Activated naive CD4-positive, alpha-beta T cell treated with anti-CD3 and anti-CD28 coated beads, Interleukin-2, amount 50 U/mL, for 72 hours (primary cell): ENCODE data around the gene SUPT3H. TPM values are rescaled to one million over a fixed set of nuclear protein-coding genes. Genes with fewer than 3 reads are reported as not detected.
A peak's percentile ranks its signal among the peaks of the same experiment; 100 is the strongest.

Source experiments
- ATAC-seq, 2 donors: fragments of 150-1000 bp; cut with Tn5 transposase; 2 replicates each; pipeline ENCODE4 v1.10.0; 2021; ENCODE audit warnings: mild to moderate bottlenecking in 2 of 2, moderate library complexity in 2 of 2
- DNase-seq, 2 donors: peaks; one replicate each; pipeline ENCODE4 v3.0.0; 2021 to 2022; ENCODE audit warnings: low spot score in 2 of 2
- H3K27ac Mint-ChIP-seq, 2 donors: one replicate each; pipeline ENCODE4 v1.8.0; 2022; ENCODE audit warnings: mild to moderate bottlenecking in 2 of 2, mixed read lengths in 2 of 2
- H3K36me3 Mint-ChIP-seq, 2 donors: one replicate each; pipeline ENCODE4 v1.8.0; 2022; ENCODE audit warnings: mixed read lengths in 2 of 2
- H3K9me3 Mint-ChIP-seq, 2 donors: one replicate each; pipeline ENCODE4 v1.8.0; 2022; ENCODE audit warnings: mixed read lengths in 2 of 2
- total RNA-seq, 2 donors: library from RNA; stranded (reverse); gene quantifications; one replicate each; pipeline ENCODE4 v1.2.3, GENCODE V29; 2022

SUPT3H gene
- 10 to 100 TPM; 14.3 to 20.1 TPM for total RNA-seq

- DNase-seq (peak; percentile 92 to 95), ATAC-seq (peak; percentile 88 to 89)
- H3K36me3 Mint-ChIP-seq = peaks cover 15 to 22% of the 10 kb centered on the region in 2 donors
- peak within 1 kb of the TSS; percentile 98 to 100 for H3K27ac Mint-ChIP-seq
- H3K9me3 Mint-ChIP-seq = no peaks in the 10 kb centered on the region
Observed at GRCh38 chr6:45377554-45378333, at the start of gene SUPT3H. TSS of gene SUPT3H (minus strand) at chr6:45377934.

DNA sequence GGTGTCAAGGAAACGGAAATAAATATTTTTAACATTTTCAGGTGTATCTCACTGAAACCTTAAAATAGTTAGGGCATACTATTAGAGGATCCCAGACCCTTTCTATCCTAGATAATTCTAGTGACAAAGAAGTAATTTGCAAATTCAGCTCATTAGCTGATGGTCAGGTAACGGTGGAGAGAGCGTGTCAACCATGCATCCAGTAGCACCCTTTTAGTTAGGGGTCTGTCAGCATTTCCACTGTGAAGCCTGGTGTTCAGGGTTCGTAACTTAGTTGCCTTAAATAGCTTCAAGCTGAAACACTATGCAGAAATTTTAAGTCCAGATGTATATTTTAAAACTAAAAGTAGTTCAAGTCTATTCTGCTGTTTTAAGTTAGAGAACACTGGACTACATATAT, 48.5 kb upstream of the SUPT3H start:
- no peak for ATAC-seq
- DNase-seq = no peak
- Mint-ChIP-seq H3K27ac (no peak overlapping the region), H3K9me3 (no peaks in the 10 kb centered on the region), H3K36me3 (peaks cover 10 to 23% of the 10 kb centered on the region in 2 donors)

- DNase-seq = no peak
- H3K27ac Mint-ChIP-seq = peak overlapping the region; percentile 65 to 98
- H3K36me3 Mint-ChIP-seq = peaks cover 9 to 31% of the 10 kb centered on the region in 2 donors
Observed at GRCh38 chr6:45424451-45424861, 46.7 kb upstream of the SUPT3H start.

DNA sequence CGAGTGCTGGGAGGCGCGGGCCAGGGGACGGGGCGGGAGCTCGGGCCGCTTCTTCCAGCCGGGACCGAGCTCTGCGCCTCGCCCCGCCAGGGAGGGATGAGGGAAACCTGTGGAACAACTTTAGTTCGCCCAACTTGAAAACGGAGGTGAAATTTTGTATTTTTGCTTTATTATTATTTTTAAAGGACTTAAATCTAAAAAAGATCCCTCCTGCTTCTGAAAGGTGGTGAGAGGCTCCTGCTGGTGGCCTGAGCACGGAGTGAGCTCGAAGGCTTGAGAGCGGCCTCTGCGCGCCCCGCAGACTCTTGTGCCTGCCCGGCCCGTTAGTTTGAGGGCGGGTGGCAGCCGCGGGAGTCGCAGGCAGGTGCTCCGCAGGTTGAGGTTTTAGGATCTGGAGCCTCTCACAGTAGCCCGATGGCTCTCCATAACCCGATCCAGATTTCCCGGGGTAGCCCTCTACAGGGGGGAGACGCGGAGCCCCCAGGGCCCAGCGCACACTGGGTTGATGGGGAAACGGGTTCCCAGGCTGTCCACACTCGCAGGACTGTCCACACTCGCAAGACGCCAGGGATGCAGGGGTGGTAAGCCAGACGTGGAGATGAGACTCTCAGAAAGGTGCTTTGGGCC, 46.2 kb upstream of the SUPT3H start:
- DNase-seq = peak; percentile 16 to 56

More at GRCh38 chr6:45424451-45424861, 46.7 kb upstream of the SUPT3H start:
- ATAC-seq = no peak
- H3K9me3 Mint-ChIP-seq = no peaks in the 10 kb centered on the region

DNA sequence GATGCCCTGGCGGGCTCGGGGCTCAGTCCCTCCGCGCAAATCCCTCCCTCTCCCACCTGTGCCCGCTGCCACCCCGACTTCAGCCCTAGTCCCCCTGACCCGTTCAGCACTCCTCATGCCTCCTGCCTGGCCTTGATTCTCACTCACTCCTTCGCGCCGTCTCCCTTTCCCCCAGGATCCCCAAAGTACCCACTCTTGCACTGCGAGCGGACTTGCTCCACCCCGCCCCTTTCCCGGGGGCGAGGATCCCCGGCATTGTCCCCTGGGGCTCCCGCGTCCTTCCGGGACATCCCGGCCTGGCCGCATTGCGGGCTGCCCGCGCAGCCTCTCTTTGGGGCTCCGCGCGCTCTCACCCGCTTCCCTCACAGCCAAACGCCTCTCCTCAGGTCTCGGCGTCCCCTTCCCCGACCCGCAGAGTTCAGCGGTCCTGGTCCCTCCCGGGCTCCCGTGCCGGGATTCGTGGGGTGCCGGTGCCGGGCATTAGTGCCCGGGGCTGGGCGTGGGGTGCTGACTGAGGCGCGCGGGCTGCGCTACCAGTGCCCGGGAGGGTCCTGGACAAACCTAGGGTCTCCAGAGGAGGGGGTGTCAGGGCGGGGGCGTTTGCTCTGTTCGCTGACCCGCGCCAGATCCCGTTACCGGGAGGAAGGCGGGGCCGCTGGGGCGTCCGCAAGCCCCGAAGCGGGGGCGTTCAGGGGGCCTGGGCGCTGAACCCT, 45.5 kb upstream of the SUPT3H start:
- DNase-seq (peak in 1 of 2 donors; percentile 39), ATAC-seq (peak; percentile 23 to 49)
- peaks cover 4 to 35% of the 10 kb centered on the region in 2 donors for H3K36me3 Mint-ChIP-seq
- no peaks in the 10 kb centered on the region for H3K9me3 Mint-ChIP-seq
- peak overlapping the region; percentile 97 to 98 for H3K27ac Mint-ChIP-seq

More for the DNA sequence above, 46.2 kb upstream of the SUPT3H start:
- peaks cover 4 to 35% of the 10 kb centered on the region in 2 donors for H3K36me3 Mint-ChIP-seq
- peak overlapping the region; percentile 65 to 98 for H3K27ac Mint-ChIP-seq
- ATAC-seq = no peak
- no peaks in the 10 kb centered on the region for H3K9me3 Mint-ChIP-seq

DNA sequence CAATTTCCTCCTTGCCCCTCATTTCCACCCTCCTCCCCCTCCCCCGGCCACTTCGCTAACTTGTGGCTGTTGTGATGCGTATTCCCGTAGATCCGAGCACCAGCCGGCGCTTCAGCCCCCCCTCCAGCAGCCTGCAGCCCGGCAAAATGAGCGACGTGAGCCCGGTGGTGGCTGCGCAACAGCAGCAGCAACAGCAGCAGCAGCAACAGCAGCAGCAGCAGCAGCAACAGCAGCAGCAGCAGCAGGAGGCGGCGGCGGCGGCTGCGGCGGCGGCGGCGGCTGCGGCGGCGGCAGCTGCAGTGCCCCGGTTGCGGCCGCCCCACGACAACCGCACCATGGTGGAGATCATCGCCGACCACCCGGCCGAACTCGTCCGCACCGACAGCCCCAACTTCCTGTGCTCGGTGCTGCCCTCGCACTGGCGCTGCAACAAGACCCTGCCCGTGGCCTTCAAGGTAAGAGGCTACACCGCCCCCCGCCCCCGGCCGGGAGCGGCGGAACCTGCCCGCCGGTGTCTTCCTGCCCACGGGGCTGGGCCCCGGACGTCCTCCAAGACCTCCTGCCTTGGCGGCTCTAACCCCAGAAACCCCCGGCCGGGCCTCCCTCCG, 44.9 kb upstream of the SUPT3H start:
- Mint-ChIP-seq H3K27ac (peak overlapping the region; percentile 98), H3K36me3 (peaks cover 4 to 35% of the 10 kb centered on the region in 2 donors), H3K9me3 (no peaks in the 10 kb centered on the region)
- DNase-seq (peak; percentile 51 to 78), ATAC-seq (peak; percentile 39 to 42)

- Mint-ChIP-seq H3K36me3 (peaks cover 4 to 35% of the 10 kb centered on the region in 2 donors), H3K9me3 (no peaks in the 10 kb centered on the region), H3K27ac (peak overlapping the region; percentile 98)
- peak; percentile 59 to 62 for DNase-seq
- peak; percentile 18 to 44 for ATAC-seq
Observed at GRCh38 chr6:45421709-45422502, 44.2 kb upstream of the SUPT3H start.

DNA sequence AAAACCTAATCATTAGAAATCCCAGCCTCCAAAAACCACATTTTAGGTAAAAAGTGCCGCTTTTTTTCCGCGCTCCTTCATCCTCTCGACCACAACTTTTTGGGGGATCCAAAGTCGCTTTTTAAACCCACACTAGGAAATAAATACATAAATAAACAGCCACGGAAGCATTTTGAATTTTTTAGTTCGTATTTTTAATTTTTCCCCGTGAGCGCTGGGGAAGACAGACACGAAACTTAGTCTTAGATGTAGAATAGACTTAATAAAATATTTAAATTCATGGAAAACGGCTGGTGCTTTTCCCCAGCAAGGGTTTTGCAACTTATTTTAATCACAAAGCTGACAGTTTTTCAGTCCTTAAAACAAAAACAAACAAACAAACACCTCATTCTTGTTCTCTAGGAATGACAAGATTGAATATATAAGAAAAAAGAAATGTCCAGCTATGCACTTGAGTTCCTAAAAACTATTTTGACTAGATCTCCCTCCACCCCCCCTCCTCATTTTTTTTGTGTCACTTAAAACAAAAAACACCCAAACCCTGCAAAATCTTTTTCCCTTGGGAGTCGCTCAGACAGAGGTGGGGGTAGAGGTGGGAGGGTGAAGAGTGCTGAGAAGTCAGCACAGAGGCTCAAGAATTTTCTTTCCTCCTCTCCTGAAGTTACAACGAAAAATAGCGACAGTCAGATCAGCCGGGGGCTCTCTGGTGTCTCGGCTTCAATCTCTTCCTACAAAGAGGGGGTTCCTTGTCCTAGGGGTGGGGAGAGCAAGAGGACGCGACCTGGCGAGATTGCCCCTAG, 43.4 kb upstream of the SUPT3H start:
- peak overlapping the region; percentile 95 to 98 for H3K27ac Mint-ChIP-seq
- ATAC-seq (peak in 1 of 2 donors; percentile 2), DNase-seq (no peak)
- H3K9me3 Mint-ChIP-seq = no peaks in the 10 kb centered on the region
- H3K36me3 Mint-ChIP-seq = peaks cover 4 to 35% of the 10 kb centered on the region in 2 donors

DNA sequence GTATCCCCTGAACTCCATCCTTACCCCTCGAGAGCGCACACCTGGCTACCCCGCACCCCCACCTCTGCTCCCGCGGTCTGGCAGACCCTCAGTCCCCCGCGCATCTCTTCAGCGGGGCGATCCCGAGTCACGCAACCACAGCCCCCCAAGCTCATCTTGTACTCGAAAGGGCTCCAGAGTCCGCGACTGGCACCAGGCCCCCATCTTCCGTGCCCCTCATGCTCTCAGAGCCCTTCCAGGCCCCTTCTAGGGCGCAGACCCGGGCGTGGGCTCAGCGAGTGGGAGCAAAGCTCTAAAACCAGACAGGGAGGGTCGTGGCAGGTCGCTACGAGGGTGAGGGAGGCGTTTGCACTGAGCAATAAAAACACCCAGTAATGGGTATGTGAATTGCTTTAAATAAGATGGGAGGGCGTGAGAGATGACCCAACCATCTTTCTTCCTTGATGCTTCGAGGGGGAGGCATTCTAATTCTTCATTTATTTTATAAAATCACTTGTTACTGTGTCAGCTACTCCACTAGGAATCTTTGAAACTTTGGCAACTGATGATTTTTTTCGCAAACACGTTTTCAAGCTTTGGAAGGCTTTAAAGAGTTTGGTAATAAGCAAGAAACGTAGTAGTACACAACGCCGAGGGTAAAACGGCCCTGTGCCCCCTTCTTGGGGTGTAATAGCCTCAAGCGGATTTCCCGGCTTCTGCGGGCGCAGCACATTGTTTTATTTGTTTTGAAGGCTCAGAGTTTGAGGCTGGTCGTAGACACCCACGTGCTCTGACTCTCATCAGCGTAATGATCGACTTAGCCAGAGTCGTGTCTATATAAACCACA, 42.6 kb upstream of the SUPT3H start:
- ATAC-seq (peak; percentile 14 to 30), DNase-seq (peak; percentile 47 to 61)
- Mint-ChIP-seq H3K27ac (peak overlapping the region; percentile 95 to 98), H3K9me3 (no peaks in the 10 kb centered on the region), H3K36me3 (peaks cover 4 to 35% of the 10 kb centered on the region in 2 donors)

- H3K27ac Mint-ChIP-seq = peak overlapping the region in 1 of 2 donors; percentile 98
- no peaks in the 10 kb centered on the region for H3K9me3 Mint-ChIP-seq
- peaks cover 4 to 35% of the 10 kb centered on the region in 2 donors for H3K36me3 Mint-ChIP-seq
- ATAC-seq = peak; percentile 38 to 46
- peak; percentile 59 to 69 for DNase-seq
Observed at GRCh38 chr6:45419571-45420082, 41.9 kb upstream of the SUPT3H start.

GRCh38 chr6:45417436-45417835, 39.7 kb upstream of the SUPT3H start:
- no peak for DNase-seq
- Mint-ChIP-seq H3K36me3 (peaks cover 4 to 21% of the 10 kb centered on the region in 2 donors), H3K9me3 (no peaks in the 10 kb centered on the region), H3K27ac (no peak overlapping the region)
- no peak for ATAC-seq

- H3K27ac Mint-ChIP-seq = no peak overlapping the region
- ATAC-seq (no peak), DNase-seq (no peak)
- H3K36me3 Mint-ChIP-seq = peaks cover 4 to 17% of the 10 kb centered on the region in 2 donors
- H3K9me3 Mint-ChIP-seq = no peaks in the 10 kb centered on the region
Observed at GRCh38 chr6:45416700-45417099, 39.0 kb upstream of the SUPT3H start.

DNA sequence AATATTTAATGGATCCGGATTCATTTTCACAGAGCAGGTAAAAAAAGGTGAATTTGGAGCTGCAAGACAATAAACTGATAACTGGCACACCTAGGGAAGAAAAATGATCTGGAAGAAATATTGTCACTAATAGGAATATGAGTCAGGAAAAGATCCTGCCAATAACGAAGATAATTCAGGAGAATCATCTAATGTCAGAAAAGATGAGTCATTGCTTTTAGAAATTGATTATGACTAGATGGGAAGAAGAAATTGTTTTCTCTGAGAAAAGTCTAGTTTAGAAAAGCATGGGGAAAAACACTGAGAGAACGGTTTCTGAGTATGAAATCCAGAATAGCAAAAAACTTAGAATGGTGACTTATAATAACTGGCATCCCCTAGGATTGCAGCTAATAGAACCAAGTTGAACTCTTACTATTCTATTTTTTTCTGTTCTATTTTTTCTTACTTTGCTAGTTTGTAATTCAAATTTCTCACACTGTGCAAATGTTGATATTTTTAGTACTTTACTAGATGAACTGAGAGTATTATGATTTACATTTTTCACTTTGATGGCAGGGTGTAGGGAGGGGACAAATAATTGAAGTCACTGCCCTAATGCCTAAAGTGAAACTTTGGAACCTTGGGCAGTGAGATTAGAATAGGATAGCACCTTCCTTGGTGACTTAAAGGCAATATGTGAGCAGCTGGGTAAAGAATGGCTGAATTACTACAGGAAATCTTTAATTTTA, 38.2 kb upstream of the SUPT3H start:
- H3K9me3 Mint-ChIP-seq = no peaks in the 10 kb centered on the region
- ATAC-seq (no peak), DNase-seq (no peak)
- peaks cover 0 to 11% of the 10 kb centered on the region in 2 donors for H3K36me3 Mint-ChIP-seq
- no peak overlapping the region for H3K27ac Mint-ChIP-seq

- no peaks in the 10 kb centered on the region for H3K9me3 Mint-ChIP-seq
- peaks cover 0 to 7% of the 10 kb centered on the region in 2 donors for H3K36me3 Mint-ChIP-seq
- DNase-seq = no peak
- ATAC-seq = no peak
- H3K27ac Mint-ChIP-seq = no peak overlapping the region
Observed at GRCh38 chr6:45415315-45415714, 37.6 kb upstream of the SUPT3H start.
